Measurements from ENCODE around the gene MARCHF3.

MARCHF3 gene

GRCh38 chr5:126938466-126938865, 91.9 kb downstream of the MARCHF3 start:
- TF ChIP-seq CTCF (IDR thresholded peaks at IDR 0.05; ENCODE audit: low read depth, low read length, missing control alignments) = no peak
- DNase-seq (ENCODE audit: extremely low read depth, low read depth) = no peak
- H3K4me3 ChIP-seq (replicated peaks; ENCODE audit: low read depth, low read length) = no peak overlapping the region

GRCh38 chr5:126937771-126938170, 92.6 kb downstream of the MARCHF3 start:
- H3K4me3 ChIP-seq (replicated peaks; ENCODE audit: low read depth, low read length) = no peak overlapping the region
- DNase-seq (ENCODE audit: extremely low read depth, low read depth) = no peak
- TF ChIP-seq CTCF (IDR thresholded peaks at IDR 0.05; ENCODE audit: low read depth, low read length, missing control alignments) = no peak

DNA sequence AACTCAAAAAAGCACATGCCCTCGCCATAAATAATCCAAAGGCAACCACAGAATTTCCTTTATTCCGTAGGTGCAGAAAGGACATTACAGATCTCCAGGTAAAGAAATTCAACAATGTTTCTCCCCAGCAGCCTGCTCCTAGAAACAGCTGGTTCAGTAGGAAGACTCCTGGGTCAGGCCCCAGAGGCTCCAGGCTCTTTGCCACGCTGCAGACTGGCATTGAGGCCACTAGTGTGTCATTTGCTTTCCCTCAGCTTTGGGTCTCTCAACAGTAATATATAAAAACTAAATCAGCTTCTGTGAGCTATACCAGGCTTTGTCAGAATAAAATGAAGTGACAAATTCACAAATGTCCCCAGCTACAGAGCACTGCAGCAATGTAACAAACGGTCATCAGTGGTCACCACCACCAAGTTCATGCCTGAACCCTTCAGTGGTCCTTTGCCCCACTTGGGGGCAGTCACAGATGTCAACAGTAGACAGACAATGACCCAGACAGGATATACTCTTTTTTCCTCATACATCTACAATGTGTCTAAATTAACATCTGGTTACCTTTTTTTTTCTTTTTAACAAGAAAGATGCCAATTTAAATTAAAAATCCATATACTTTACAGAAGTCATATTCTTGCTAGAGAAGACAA, 93.5 kb downstream of the MARCHF3 start:
- no peak for DNase-seq (ENCODE audit: extremely low read depth, low read depth)
- no peak for TF ChIP-seq CTCF (IDR thresholded peaks at IDR 0.05; ENCODE audit: low read depth, low read length, missing control alignments)
- H3K4me3 ChIP-seq (replicated peaks; ENCODE audit: low read depth, low read length) = no peak overlapping the region

DNA sequence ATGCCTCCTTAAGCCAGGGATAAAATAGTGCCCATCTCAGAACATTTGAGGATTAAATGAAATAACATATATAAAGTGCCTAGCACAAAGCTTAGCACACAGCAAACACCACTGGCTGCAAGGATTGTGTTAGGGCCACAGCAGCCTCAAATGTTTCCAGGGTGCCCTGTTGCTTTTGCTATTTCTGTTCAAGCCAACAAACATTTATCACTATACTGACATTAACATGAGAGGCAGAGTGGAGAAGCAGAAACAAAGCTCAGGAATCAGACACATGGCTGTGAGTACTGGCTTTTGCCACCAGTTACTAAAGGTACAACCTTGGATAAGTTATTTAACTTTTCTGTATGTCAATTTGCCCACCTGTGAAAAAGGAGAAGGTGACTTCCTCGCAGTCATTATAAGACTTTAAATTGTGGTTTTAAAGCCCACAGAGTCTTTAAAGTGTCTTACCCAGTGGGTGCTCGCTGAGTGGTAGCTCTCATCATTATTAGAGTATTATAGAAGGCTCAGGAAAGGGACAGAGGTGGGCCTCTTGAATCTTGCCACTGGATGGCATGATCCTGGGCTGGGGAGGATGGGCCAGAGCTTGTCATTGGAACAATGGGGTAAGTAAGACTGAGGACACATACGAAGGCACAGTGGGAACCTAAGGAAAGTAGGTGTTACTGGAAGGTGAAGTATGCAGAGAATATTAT, 98.2 kb downstream of the MARCHF3 start:
- no peak for DNase-seq (ENCODE audit: extremely low read depth, low read depth)
- no peak overlapping the region for H3K4me3 ChIP-seq (replicated peaks; ENCODE audit: low read depth, low read length)
- TF ChIP-seq CTCF (IDR thresholded peaks at IDR 0.05; ENCODE audit: low read depth, low read length, missing control alignments) = no peak

GRCh38 chr5:126928041-126928440, 102.3 kb downstream of the MARCHF3 start:
- H3K4me3 ChIP-seq (replicated peaks; ENCODE audit: low read depth, low read length) = no peak overlapping the region
- no peak for DNase-seq (ENCODE audit: extremely low read depth, low read depth)
- TF ChIP-seq CTCF (IDR thresholded peaks at IDR 0.05; ENCODE audit: low read depth, low read length, missing control alignments) = no peak

GRCh38 chr5:126927429-126927828, 102.9 kb downstream of the MARCHF3 start:
- no peak for TF ChIP-seq CTCF (IDR thresholded peaks at IDR 0.05; ENCODE audit: low read depth, low read length, missing control alignments)
- no peak for DNase-seq (ENCODE audit: extremely low read depth, low read depth)
- no peak overlapping the region for H3K4me3 ChIP-seq (replicated peaks; ENCODE audit: low read depth, low read length)

Data from HFF-Myc (cell line).